Measurements from ENCODE around the gene TMPO.
"Not testable (repeated sequence)": the region's sequence is repeated elsewhere in the genome, so short reads cannot be mapped to it uniquely, and the experiment has no call there.

TMPO gene

DNA sequence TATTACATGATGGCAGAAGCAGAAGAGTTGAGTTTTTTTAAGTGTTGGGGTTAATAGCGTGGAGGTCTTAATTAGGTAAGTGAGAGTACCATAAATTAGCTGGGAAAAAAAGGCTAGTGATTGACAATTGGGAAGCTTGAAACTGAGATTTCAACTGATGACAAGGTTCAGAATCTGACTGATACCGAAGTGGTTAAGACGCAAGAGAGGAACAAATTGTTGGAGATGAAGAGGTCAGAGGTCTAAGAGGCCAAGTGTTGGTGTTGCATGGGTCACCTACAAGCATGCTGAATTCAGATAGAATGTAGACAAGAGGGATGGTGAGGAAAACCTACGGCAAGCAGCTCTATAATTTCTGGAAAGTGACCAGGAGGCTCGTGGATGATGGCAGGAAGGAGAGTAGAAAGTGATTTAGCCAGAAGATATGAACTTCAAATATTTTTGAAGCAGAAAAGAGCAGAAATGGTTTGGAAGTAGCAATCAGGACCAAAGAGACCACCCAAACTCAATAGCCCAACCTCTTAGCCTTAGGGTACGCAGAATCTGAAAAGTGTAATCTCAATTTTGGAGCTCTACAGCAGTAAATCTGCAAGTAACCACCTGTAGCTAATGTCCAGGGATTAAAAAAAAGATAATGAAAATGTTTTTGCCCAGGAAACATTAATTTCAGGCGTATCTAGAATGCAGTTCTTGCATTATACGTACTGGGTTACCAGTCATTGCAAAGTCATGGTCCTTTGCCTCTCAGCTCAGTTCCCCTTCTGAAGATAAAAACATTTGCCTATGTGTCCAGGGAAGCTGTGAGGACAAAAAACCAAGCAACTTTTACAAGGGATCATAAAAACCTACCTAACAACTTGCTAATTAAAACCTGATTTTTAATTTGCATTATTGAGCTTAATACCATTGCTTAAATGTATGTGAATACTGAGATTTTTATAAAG lies 1.7 kb upstream of the TMPO start:
- FAIRE-seq: no peak

- FAIRE-seq: no peak
These were observed 456 bp upstream of the TMPO start for GRCh38 chr12:98514982-98515286.

GRCh38 chr12:98516111-98516873 lies 902 bp downstream of the TMPO start:
- FAIRE-seq: no peak

- FAIRE-seq: no peak
These were observed 4.0 kb downstream of the TMPO start for GRCh38 chr12:98519257-98519907.

- no peak for FAIRE-seq
These were observed 14.7 kb downstream of the TMPO start for GRCh38 chr12:98530068-98530467.

DNA sequence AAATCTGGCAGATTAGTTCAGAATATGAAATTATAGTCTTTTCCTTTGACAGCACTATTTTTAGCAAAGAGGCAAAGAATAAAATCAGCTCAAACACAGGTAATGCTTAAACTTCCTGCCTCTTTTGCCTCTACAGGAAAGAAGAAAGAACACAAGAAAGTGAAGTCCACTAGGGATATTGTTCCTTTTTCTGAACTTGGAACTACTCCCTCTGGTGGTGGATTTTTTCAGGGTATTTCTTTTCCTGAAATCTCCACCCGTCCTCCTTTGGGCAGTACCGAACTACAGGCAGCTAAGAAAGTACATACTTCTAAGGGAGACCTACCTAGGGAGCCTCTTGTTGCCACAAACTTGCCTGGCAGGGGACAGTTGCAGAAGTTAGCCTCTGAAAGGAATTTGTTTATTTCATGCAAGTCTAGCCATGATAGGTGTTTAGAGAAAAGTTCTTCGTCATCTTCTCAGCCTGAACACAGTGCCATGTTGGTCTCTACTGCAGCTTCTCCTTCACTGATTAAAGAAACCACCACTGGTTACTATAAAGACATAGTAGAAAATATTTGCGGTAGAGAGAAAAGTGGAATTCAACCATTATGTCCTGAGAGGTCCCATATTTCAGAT lies 17.4 kb downstream of the TMPO start:
- FAIRE-seq: peak; percentile 68

- FAIRE-seq: no peak
These were observed 18.4 kb downstream of the TMPO start for GRCh38 chr12:98533723-98534251.

DNA sequence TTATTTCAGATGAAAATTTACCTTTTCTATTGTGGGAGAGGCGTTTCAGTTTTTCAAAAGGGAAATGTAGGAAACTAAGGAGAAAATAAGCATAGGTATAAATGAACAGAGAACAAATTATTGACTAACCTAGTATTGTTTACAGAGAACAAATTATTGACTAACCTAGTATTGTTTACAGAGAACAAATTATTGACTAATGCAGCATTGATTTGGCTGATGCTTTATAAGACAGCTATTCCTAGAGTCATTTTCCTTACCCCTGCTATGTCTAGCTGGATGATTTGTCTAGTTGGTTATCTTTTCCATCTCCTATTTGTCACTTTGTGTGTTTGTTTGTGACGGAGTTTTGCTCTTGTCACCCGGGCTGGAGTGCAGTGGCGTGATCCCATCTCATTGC lies 22.6 kb downstream of the TMPO start:
- FAIRE-seq: no peak

DNA sequence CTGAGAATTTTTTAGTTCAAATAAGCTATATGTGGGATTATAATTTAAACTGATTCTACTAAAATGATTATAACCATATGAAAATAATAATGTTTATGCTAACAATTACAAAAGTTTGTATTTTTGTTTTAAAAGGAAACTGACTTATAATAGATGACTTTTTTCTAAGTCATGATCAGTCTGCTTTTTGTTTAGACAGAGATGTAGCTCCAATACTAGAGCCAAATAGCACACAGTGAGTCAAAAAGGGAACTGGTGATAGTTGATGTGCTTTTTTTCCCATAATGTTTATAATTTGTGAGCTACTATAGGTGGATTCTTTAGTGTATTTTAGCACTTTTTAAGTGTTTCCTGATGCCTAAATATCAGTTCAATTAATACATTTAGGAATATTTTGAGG lies 28.3 kb downstream of the TMPO start:
- FAIRE-seq: no peak

- no peak for FAIRE-seq
These were observed 29.4 kb downstream of the TMPO start for GRCh38 chr12:98544751-98545150.

DNA sequence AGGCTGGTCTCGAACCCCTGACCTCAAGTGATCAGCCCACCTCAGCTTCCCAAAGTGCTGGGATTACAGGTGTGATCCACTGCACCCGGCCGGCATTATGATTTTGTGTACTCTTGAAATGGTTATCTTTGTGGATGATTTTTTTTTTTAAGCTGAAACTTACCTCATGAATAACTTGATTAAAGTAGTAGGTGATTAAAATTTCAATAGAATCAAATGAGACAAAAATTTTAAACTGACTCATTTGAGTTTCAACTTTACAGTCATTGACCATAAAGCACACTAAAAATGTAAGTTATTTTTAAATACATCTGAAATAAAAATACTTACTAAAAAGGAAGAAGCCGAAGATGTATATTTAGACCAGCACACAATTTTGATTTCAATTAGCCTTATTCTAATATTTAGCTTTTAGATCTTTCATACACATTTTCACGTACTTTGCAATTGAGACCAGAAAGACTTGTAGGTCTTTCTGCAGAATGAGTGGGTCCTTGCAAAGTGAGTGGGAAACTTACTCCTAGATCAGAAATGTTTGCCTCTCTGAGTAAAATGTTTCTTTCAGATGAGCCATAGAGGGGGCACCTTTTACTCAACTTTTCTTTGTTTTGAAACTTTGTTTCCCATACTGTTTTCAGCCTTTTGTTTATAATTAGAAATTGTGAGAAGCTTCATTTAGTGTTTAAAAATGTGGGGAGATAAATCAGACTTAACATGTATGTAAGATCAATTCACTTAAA lies 34.2 kb downstream of the TMPO start:
- FAIRE-seq: no peak

- FAIRE-seq: no peak
These were observed 36.4 kb downstream of the TMPO start for GRCh38 chr12:98551787-98552186.

DNA sequence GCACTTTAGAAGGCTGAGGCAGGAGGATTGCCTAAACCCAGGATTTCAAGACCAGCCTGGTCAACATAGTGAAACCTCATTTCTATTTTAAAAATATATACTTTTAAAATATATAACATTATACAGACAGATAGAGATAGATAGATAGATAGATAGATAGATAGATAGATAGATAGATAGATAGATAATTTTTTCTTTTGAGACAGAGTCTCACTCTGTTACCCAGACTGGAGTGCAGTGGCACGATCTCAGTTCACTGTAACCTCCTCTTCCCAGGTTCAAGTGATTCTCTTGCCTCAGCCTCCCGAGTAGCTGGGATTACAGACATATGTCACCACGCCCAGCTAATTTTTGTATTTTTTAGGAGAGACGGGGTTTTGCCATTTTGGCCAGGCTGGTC lies 42.7 kb downstream of the TMPO start:
- not testable (repeated sequence) for FAIRE-seq

- no peak for FAIRE-seq
These were observed 44.3 kb downstream of the TMPO start for GRCh38 chr12:98559666-98560065.

- no peak for FAIRE-seq
These were observed 46.5 kb downstream of the TMPO start for GRCh38 chr12:98561846-98562245.

- FAIRE-seq: no peak
These were observed 56.6 kb downstream of the TMPO start for GRCh38 chr12:98572010-98572409.

DNA sequence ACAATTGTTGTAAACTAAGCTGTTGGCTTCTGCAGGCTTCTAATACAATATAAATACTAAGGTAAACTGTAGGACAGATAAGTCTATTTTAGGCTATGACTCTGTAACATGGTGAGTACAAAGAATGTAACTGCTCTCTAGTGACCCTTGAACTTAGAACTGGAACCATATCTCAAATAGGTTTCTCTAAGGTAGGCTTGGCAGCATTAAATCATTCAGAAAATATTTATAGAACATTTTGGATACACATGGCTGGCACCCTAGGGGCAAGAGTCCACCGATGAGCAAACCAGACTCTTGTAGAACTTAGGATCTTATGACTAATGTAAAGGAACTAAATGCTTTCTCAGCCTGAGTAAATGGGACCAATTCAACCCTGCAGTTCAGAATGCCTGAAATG lies 58.7 kb downstream of the TMPO start:
- no peak for FAIRE-seq

GRCh38 chr12:98575013-98575412 lies 59.6 kb downstream of the TMPO start:
- no peak for FAIRE-seq

DNA sequence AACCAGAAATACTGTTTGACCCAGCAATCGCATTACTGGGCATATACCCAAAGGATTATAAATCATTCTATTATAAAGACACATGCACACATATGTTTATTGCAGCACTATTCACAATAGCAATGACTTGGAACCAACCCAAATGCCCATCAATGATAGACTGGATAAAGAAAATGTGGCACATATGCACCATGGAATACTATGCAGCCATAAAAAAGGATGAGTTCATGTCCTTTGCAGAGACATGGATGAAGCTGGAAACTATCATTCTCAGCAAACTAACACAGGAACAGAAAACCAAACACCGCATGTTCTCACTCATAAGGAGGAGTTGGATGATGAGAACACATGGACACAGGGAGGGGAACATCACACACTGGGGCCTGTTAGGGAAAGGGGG lies 61.4 kb downstream of the TMPO start:
- FAIRE-seq: not testable (repeated sequence)

GRCh38 chr12:98578392-98578791 lies 63.0 kb downstream of the TMPO start:
- no peak for FAIRE-seq

DNA sequence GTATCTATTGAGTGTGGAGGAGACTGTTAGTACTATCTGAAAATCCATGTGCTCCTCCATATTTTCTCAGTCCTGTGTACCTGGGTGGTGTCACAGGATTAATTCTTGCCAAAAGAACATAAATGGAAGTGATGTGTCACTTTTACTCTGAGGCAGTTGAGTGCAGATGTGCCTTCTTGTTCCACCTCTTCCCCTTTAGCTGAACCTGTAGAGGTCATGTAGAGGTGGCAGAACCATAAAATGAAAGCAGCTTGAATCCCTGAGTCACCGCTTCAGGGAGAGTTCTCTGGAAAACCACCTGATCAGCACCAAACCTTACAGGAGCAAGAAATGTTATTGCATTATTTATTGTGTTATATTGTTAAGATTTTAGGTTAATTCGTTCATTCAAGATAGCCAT lies 63.4 kb downstream of the TMPO start:
- no peak for FAIRE-seq

GRCh38 chr12:98579347-98579746 lies 64.0 kb downstream of the TMPO start:
- no peak for FAIRE-seq

Data from TTC549 (cell line).